ENCODE data around the gene ARHGAP42. TPM values are rescaled to one million over a fixed set of nuclear protein-coding genes. Genes with fewer than 3 reads are reported as not detected.
A peak's percentile ranks its signal among the peaks of the same experiment; 100 is the strongest.
"Not testable (repeated sequence)": the region's sequence is repeated elsewhere in the genome, so short reads cannot be mapped to it uniquely, and the experiment has no call there.

ARHGAP42 gene
- total and polyA plus RNA-seq, 4 donors: 4.1 to 15.8 (median 10.9) TPM

DNA sequence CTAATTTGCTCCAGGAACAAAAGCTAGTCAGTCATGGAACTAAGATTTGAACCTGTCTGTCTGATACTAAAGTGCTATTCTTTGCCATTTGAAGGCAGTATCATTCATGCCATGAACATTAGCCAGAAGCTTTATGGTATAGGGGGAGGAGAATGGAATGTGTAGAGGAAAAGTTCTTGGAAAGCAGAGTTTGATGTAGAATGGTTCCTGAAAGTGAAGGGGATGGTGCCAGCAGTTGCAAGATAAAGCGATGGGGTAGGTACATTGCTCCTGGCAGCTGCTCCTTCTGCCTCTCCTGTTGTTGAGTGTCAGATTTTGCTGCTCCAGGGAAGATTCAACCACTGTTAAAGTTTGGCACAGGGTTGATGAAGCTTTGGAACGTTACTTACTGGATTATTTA, 53.4 kb downstream of the ARHGAP42 start:
- ATAC-seq (ENCODE audit: low FRiP score): no peak
- no peak overlapping the region for H3K27ac ChIP-seq (ENCODE audit: low read depth in 1 of 2, low read length in 2 of 2)

DNA sequence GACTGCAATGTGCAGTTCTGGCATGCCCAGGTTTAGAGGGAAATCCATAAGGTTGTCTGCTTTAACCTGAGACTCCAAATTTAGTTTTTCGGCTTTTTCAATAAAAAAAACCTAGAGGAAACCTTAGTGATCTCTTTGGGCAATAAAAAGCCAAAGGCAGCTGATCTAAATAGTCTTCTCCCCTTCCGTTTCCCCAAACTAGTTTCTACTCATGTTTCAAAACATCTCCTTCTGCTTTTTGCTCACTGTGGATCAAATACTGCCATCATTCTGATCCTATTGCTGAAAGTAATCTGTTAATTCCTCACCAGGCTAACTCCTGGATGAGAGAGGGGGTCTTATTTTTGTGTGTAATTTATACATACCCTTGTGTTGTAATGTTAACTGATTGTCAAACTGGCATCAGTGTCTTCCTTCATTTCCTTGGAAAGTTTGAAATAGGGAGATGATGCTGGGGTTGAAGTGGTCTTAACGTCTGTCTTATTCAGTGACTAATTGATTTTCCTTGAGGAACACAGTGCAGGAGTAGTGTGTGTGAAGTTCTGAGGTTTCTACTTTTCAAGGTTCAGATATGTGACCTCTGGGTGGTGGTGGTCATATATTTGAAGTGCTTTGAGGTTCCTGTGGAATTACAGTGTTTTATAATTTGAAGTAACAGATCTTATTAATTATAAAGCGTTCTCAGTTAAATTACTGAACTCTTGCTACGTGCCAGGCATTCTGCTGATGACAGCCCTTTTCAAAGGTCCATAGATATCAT, 55.0 kb downstream of the ARHGAP42 start:
- H3K27ac ChIP-seq (ENCODE audit: low read depth in 1 of 2, low read length in 2 of 2): no peak overlapping the region
- H3K4me1 ChIP-seq (ENCODE audit: control insufficient read depth in 1 of 2, insufficient read depth in 2 of 2, low read length in 2 of 2): peaks cover 0 to 6% of the 10 kb centered on the region in 2 donors
- DNase-seq (no peak), ATAC-seq (ENCODE audit: low FRiP score) (no peak)
- H3K4me3 ChIP-seq (ENCODE audit: low read length in 2 of 2): no peak overlapping the region
- intact Hi-C loops (cut with DNase I): no loop called here
- no peaks in the 10 kb centered on the region for H3K27me3 ChIP-seq (ENCODE audit: control insufficient read depth in 1 of 2, insufficient read depth in 2 of 2, low read length in 1 of 2)
- WGBS, 2 donors: 87 to 93% methylated on average over 5 of the region's 5 CpGs
- H3K9me3 ChIP-seq (ENCODE audit: control insufficient read depth, low read length): no peaks in the 10 kb centered on the region
- H3K36me3 ChIP-seq (ENCODE audit: control insufficient read depth in 1 of 2, insufficient read depth in 2 of 2, low read length in 1 of 2): no peaks in the 10 kb centered on the region

More for the DNA sequence above, 53.4 kb downstream of the ARHGAP42 start:
- H3K27me3 ChIP-seq (ENCODE audit: control insufficient read depth in 1 of 2, insufficient read depth in 2 of 2, low read length in 1 of 2): no peaks in the 10 kb centered on the region
- intact Hi-C loops (cut with DNase I): no loop called here
- WGBS, 2 donors: 11 to 16% methylated on average over 2 of the region's 2 CpGs
- H3K36me3 ChIP-seq (ENCODE audit: control insufficient read depth in 1 of 2, insufficient read depth in 2 of 2, low read length in 1 of 2): no peaks in the 10 kb centered on the region
- no peak for DNase-seq
- H3K4me1 ChIP-seq (ENCODE audit: control insufficient read depth in 1 of 2, insufficient read depth in 2 of 2, low read length in 2 of 2): peaks cover 0 to 6% of the 10 kb centered on the region in 2 donors
- no peak overlapping the region for H3K4me3 ChIP-seq (ENCODE audit: low read length in 2 of 2)
- no peaks in the 10 kb centered on the region for H3K9me3 ChIP-seq (ENCODE audit: control insufficient read depth, low read length)

- H3K4me3 ChIP-seq (ENCODE audit: low read length in 2 of 2): no peak overlapping the region
- intact Hi-C loops (cut with DNase I): no loop called here
- DNase-seq (no peak), ATAC-seq (ENCODE audit: low FRiP score) (no peak)
- WGBS, 2 donors: 97 to 98% methylated on average over 6 of the region's 6 CpGs
- no peak overlapping the region for H3K27ac ChIP-seq (ENCODE audit: low read depth in 1 of 2, low read length in 2 of 2)
- no peaks in the 10 kb centered on the region for H3K36me3 ChIP-seq (ENCODE audit: control insufficient read depth in 1 of 2, insufficient read depth in 2 of 2, low read length in 1 of 2)
- no peaks in the 10 kb centered on the region for H3K4me1 ChIP-seq (ENCODE audit: control insufficient read depth in 1 of 2, insufficient read depth in 2 of 2, low read length in 2 of 2)
- no peaks in the 10 kb centered on the region for H3K9me3 ChIP-seq (ENCODE audit: control insufficient read depth, low read length)
- no peaks in the 10 kb centered on the region for H3K27me3 ChIP-seq (ENCODE audit: control insufficient read depth in 1 of 2, insufficient read depth in 2 of 2, low read length in 1 of 2)
These were observed 59.4 kb downstream of the ARHGAP42 start for GRCh38 chr11:100746448-100746847.

DNA sequence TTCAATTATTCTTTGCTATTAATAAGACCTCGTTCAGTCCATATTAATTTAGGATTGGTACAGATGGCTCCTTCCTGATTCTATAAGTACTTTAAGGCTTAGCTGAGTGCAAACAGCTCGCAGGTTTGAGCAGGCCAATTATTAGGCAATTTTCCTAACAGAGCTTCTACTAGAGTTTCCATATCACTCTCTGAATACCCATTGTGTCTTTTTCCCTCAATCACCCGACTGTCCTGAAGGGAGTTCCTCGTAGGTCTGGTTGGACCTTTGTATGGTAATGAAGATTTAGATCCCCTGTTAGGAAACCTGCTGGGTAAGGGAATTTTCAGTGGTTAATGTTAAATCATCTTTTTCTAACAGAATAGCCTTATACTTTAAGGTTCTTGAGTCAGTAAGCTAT, 61.1 kb downstream of the ARHGAP42 start:
- DNase-seq (no peak), ATAC-seq (ENCODE audit: low FRiP score) (no peak)
- Histone ChIP-seq H3K27me3 (ENCODE audit: control insufficient read depth in 1 of 2, insufficient read depth in 2 of 2, low read length in 1 of 2) (no peaks in the 10 kb centered on the region), H3K27ac (ENCODE audit: low read depth in 1 of 2, low read length in 2 of 2) (no peak overlapping the region), H3K36me3 (ENCODE audit: control insufficient read depth in 1 of 2, insufficient read depth in 2 of 2, low read length in 1 of 2) (no peaks in the 10 kb centered on the region), H3K4me1 (ENCODE audit: control insufficient read depth in 1 of 2, insufficient read depth in 2 of 2, low read length in 2 of 2) (no peaks in the 10 kb centered on the region), H3K4me3 (ENCODE audit: low read length in 2 of 2) (no peak overlapping the region), H3K9me3 (ENCODE audit: control insufficient read depth, low read length) (no peaks in the 10 kb centered on the region)
- intact Hi-C loops (cut with DNase I): no loop called here
- WGBS, 2 donors: 84 to 88% methylated on average over 4 of the region's 4 CpGs

DNA sequence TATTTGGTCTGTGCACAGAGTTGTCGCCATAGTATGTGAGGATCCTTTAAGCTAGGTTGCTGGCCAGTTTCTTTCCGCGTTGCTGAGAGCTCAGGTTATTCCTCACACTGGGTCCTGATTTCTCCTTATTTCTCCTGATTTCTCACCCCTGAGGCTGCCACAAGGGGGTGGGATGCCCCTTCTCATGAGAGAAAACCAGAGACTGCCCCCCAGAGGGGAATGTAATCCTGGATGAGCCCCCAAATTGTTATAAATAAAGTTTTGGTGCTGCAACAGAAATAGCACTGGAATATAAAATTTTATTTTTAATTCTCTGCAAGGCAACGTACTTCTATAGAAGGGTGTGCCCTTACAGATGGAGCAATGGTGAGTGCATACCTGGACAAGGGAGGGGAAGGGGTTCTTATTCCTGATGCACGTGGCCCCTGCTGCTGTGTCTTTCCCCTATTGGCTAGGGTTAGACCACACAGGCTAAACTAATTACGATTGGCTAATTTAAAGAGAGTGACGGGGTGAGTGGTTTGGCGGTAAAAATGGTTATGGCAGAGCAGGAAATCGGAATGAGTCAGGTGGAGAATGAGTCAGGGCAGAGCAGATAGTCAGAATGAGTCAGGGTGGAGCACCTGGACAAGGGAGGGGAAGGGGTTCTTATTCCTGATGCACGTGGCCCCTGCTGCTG, 62.9 kb downstream of the ARHGAP42 start:
- H3K36me3 ChIP-seq (ENCODE audit: control insufficient read depth in 1 of 2, insufficient read depth in 2 of 2, low read length in 1 of 2); intact Hi-C loops (cut with DNase I); H3K4me1 ChIP-seq (ENCODE audit: control insufficient read depth in 1 of 2, insufficient read depth in 2 of 2, low read length in 2 of 2); H3K27ac ChIP-seq (ENCODE audit: low read depth in 1 of 2, low read length in 2 of 2); ATAC-seq (ENCODE audit: low FRiP score); H3K4me3 ChIP-seq (ENCODE audit: low read length in 2 of 2); DNase-seq; H3K9me3 ChIP-seq (ENCODE audit: control insufficient read depth, low read length); H3K27me3 ChIP-seq (ENCODE audit: control insufficient read depth in 1 of 2, insufficient read depth in 2 of 2, low read length in 1 of 2): not testable (repeated sequence)
- 97 to 98% methylated on average over 10 of the region's 10 CpGs for WGBS, 2 donors

DNA sequence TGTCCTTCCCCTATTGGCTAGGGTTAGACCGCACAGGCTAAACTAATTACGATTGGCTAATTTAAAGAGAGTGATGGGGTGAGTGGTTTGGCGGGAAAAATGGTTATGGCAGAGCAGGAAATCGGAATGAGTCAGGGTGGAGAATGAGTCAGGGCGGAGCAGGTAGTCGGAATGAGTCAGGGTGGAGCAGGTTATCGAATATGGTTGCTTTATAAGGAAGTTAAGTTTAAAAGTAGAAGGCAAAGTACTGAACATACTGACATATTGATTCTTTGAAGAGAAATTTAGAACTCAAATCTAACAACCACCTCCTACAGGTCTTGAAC, 63.4 kb downstream of the ARHGAP42 start:
- ATAC-seq (ENCODE audit: low FRiP score); H3K9me3 ChIP-seq (ENCODE audit: control insufficient read depth, low read length); H3K4me3 ChIP-seq (ENCODE audit: low read length in 2 of 2); H3K27me3 ChIP-seq (ENCODE audit: control insufficient read depth in 1 of 2, insufficient read depth in 2 of 2, low read length in 1 of 2); DNase-seq; H3K27ac ChIP-seq (ENCODE audit: low read depth in 1 of 2, low read length in 2 of 2); H3K4me1 ChIP-seq (ENCODE audit: control insufficient read depth in 1 of 2, insufficient read depth in 2 of 2, low read length in 2 of 2); H3K36me3 ChIP-seq (ENCODE audit: control insufficient read depth in 1 of 2, insufficient read depth in 2 of 2, low read length in 1 of 2); intact Hi-C loops (cut with DNase I): not testable (repeated sequence)
- WGBS, 2 donors: 97 to 98% methylated on average over 7 of the region's 7 CpGs

GRCh38 chr11:100752371-100753171, 65.5 kb downstream of the ARHGAP42 start:
- intact Hi-C loops (cut with DNase I): no loop called here
- peak; percentile 56 for ATAC-seq (ENCODE audit: low FRiP score)
- whole genome bisulfite sequencing, 2 donors: 86 to 87% methylated on average over 5 of the region's 5 CpGs

DNA sequence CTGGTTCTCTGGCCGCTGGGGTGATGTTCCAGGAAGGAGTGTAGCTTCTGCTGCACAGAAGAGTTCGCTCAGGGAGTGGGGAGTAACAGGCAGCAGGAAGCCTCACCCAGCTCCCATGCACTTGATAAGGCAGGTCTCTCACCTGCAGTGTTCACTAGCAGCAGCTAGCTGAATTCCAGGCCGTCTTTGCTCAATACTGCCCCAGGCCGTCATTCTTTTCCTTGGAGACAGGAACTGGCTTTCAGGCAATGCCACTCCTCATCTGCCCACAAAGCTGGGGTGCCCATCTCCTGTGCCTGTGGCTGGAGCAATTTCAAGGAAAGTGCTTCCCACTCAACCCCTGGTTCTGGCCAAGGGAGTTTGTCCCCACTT, 66.1 kb downstream of the ARHGAP42 start:
- intact Hi-C loops (cut with DNase I): no loop called here
- ATAC-seq (ENCODE audit: low FRiP score) (no peak), DNase-seq (no peak)
- WGBS, 2 donors: 78 to 79% methylated on average over 4 of the region's 4 CpGs
- Histone ChIP-seq H3K4me1 (ENCODE audit: control insufficient read depth in 1 of 2, insufficient read depth in 2 of 2, low read length in 2 of 2) (no peaks in the 10 kb centered on the region), H3K9me3 (ENCODE audit: control insufficient read depth, low read length) (no peaks in the 10 kb centered on the region), H3K36me3 (ENCODE audit: control insufficient read depth in 1 of 2, insufficient read depth in 2 of 2, low read length in 1 of 2) (no peaks in the 10 kb centered on the region), H3K27ac (ENCODE audit: low read depth in 1 of 2, low read length in 2 of 2) (no peak overlapping the region), H3K4me3 (ENCODE audit: low read length in 2 of 2) (no peak overlapping the region), H3K27me3 (ENCODE audit: control insufficient read depth in 1 of 2, insufficient read depth in 2 of 2, low read length in 1 of 2) (no peaks in the 10 kb centered on the region)

More at GRCh38 chr11:100752371-100753171, 65.5 kb downstream of the ARHGAP42 start:
- no peaks in the 10 kb centered on the region for H3K36me3 ChIP-seq (ENCODE audit: control insufficient read depth in 1 of 2, insufficient read depth in 2 of 2, low read length in 1 of 2)
- no peak overlapping the region for H3K4me3 ChIP-seq (ENCODE audit: low read length in 2 of 2)
- no peak for DNase-seq
- no peaks in the 10 kb centered on the region for H3K9me3 ChIP-seq (ENCODE audit: control insufficient read depth, low read length)
- no peak overlapping the region for H3K27ac ChIP-seq (ENCODE audit: low read depth in 1 of 2, low read length in 2 of 2)
- H3K4me1 ChIP-seq (ENCODE audit: control insufficient read depth in 1 of 2, insufficient read depth in 2 of 2, low read length in 2 of 2): no peaks in the 10 kb centered on the region
- no peaks in the 10 kb centered on the region for H3K27me3 ChIP-seq (ENCODE audit: control insufficient read depth in 1 of 2, insufficient read depth in 2 of 2, low read length in 1 of 2)
